OCI-LY1 (cell line): ENCODE results near the gene DDR2.

Source experiments
- CTCF ChIP-seq: fragments of 200-600 bp; sonication (generic), shearing (Covaris generic); IDR thresholded peaks from 2 replicates; pipeline ENCODE4 v1.5.1; 2017; ENCODE audit warnings: mild to moderate bottlenecking, antibody characterized with exemption, low read length, moderate library complexity, mixed read lengths
- EZH2 ChIP-seq: fragments of 200-600 bp; sonication (generic), shearing (Covaris generic); IDR thresholded peaks from 2 replicates; pipeline ENCODE4 v1.8.0; 2017; ENCODE audit warnings: borderline replicate concordance, mixed run types, mild to moderate bottlenecking, antibody characterized with exemption, low read length, moderate library complexity, mixed read lengths

GRCh38 chr1:162720996-162721395, 88.7 kb downstream of the DDR2 start:
- no peak for TF ChIP-seq CTCF
- TF ChIP-seq EZH2: no peak
